ENCODE results near the gene PRPF39.
"Not testable (repeated sequence)": the region's sequence is repeated elsewhere in the genome, so short reads cannot be mapped to it uniquely, and the experiment has no call there.

The PRPF39 gene

GRCh38 chr14:45135659-45136395, 51.9 kb downstream of the PRPF39 start, which contains the start of gene FANCM:
TSS of gene FANCM (plus strand) at chr14:45135930. CDS start at chr14:45136032, 102 bp downstream.
- peak; percentile 65 to 78 (median 75) for DNase-seq (ENCODE audit: low read depth in 4 of 4, low spot score in 1 of 4)

GRCh38 chr14:45136399-45136798, 52.5 kb downstream of the PRPF39 start:
- DNase-seq (ENCODE audit: low read depth in 4 of 4, low spot score in 1 of 4): no peak

DNA sequence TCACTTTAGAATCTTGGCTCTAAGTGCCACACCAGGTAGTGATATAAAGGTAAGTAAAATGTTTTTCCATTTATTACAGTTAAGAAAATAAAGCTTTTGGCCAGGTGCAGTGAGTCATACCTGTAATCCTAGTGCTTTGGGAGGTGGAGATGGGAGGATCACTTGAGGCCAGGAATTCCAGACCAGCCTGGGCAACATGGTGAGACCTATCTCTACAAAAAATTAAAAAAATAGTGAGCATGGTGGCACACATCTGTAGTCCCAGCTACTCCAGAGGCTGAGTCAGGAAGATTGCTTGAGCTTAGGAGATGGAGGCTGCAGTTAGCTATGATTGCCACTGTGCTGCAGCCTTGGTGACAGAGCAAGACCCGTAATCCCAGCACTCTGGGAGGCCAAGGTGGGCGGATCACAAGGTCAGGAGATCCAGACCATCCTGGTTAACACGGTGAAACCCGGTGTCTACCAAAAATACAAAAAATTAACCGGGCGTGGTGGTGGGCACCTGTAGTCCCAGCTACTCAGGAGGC, 56.8 kb downstream of the PRPF39 start:
- DNase-seq (ENCODE audit: low read depth in 4 of 4, low spot score in 1 of 4): no peak

GRCh38 chr14:45142083-45142482, 58.2 kb downstream of the PRPF39 start:
- not testable (repeated sequence) for DNase-seq (ENCODE audit: low read depth in 4 of 4, low spot score in 1 of 4)

DNA sequence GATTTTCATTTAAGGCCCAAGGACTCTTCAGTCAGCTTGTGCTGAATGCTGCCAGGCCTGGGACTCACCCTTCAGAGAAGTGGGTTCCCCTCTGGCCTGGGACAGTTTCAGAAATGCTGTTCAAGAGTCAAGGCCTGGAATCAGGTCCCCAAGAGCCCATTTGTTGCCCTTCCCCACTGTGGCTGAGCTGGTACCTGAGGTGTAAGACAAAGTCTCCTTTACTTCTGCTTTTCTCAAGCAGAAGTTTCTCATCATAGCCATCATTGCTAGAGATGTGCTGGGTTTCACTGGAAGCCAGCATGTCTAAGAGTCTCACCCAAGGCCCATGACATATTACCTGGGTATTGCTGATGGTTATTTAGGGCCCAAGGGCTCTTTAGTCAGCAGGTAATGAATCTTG, 60.7 kb downstream of the PRPF39 start:
- DNase-seq (ENCODE audit: low read depth in 4 of 4, low spot score in 1 of 4): no peak

GRCh38 chr14:45145214-45145613, 61.3 kb downstream of the PRPF39 start:
- no peak for DNase-seq (ENCODE audit: low read depth in 4 of 4, low spot score in 1 of 4)

DNA sequence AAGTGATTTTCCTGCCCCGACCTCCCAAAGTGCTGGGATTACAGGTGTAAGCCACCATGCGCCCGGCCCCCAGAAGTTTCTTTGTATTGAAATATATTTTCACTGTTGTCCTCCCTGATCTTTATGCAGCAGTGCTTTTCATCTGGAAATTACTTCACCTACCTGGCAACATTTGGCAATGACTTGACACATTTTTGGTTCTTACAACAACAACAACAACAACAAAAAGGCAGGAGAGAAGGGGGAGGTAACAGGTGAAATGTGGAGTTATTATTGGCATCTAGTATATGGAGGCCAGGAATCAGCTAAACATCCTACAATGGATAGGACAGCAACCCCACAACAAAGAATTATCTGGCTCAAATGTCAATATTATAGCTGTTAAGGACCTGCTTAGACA, 65.7 kb downstream of the PRPF39 start:
- no peak for DNase-seq (ENCODE audit: low read depth in 4 of 4, low spot score in 1 of 4)

- DNase-seq (ENCODE audit: low read depth in 4 of 4, low spot score in 1 of 4): no peak
Measured at GRCh38 chr14:45150386-45150890, 66.5 kb downstream of the PRPF39 start.

DNA sequence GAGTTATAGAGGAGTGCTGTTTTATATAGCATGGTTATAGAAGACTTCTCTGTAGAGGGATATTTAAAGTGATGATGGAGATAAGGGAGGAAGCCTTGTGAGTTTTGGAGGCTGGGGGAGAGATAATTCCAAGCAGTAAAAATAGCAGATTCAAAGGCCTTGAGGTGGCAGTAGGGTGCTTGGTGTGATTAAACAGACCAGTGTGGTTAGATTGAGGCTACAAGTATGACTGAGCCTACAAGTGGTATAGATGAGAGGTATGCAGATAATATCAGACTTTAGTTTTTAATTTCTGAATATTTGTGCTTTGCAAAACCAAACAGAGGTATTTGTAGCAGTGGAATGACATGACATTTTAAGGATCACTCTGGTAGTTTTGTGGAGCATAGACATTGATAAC, 72.2 kb downstream of the PRPF39 start:
- DNase-seq (ENCODE audit: low read depth in 4 of 4, low spot score in 1 of 4): no peak

All from stimulated activated CD4-positive, alpha-beta T cell treated with anti-CD3 and anti-CD28 coated beads, Interleukin-1b, Interleukin-23, amount 100 ng/mL, for 24 hours (primary cell).